GM19239 (cell line): ENCODE measurements around the gene STK24.

Experiments
- DNase-seq: peaks from one replicate; pipeline ENCODE4 v3.0.0; 2011; ENCODE audit warnings: low spot score; ENCODE audit not compliant: insufficient read length
- FAIRE-seq: peaks from 2 replicates; lab custom pipeline; 2011; peaks lifted over from hg19 to GRCh38; lab: Jason Lieb, UNC

Gene STK24

DNA sequence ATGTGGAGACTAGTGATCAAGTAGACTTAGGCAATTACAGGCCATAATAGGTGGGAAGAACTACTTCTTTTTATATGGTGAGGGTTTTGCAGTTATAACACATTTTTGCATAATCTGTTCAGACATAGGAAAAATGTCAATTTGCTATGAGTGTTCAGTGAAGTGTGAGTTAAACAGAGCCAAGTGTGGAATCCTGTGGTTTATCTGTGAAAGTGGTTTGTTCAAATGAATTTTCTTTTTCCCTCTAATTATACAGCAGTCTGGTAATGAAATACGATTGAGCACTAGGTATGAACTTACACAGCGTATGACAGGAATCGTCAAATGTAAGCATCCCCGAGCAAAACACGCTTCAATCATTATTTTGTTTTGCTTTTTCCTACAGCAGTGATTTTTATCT, 178.3 kb downstream of the STK24 start:
- no peak for FAIRE-seq
- no peak for DNase-seq

DNA sequence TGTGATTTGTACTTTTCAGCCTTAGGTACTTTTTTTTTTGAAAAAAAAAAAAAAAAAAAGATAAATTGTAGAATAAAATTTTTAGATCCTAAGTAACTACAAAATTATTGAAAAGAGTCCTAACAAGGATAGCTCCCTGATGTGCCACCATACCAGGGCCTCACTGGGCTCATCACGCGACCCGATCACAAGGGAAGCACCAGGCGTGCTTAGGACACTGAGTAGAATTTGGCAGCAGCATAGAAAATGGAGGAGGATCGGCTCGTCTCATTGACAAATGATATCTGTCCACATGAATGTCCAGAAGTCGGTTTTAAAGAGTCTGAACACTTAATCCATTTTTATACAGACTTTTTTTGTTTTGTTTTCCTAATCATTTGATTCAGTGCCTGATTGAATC, 179.0 kb downstream of the STK24 start:
- no peak for FAIRE-seq

DNA sequence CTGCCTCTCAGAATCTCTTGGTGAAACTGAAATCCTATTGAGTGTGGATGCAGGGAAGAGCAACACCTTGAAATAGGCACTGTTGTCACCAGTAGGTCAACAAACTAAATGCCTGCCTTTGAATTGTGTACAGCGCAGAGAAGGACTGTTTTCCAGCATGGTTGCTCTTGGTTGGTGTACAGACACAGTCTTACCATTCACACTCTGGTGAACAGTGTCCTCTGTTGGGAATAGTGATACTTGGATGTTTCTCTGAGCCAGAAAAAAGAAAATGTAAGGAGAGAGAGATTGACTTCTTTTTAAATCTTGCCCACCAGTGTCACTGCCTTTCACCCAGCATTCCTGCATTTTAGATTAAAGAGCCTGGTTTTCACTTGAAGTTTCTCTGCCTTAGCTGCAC, 179.7 kb downstream of the STK24 start:
- DNase-seq (no peak), FAIRE-seq (no peak)

More for the DNA sequence above, 179.0 kb downstream of the STK24 start:
- DNase-seq, result no peak

- no peak for FAIRE-seq
- no peak for DNase-seq
Observed at GRCh38 chr13:98396071-98396710, 180.7 kb downstream of the STK24 start.
